Endothelial cell of umbilical vein (primary cell): ENCODE measurements around the gene PIGH.

Source experiments
- CTCF ChIP-seq, 2 donors: IDR thresholded peaks; 1 replicate in 1 of 2; 2 replicates in 1 of 2; pipeline ENCODE4 v1.5.1; 2011; ENCODE audit warnings: low read length in 2 of 2, mild to moderate bottlenecking in 2 of 2, moderate library complexity in 2 of 2, control low read depth in 1 of 2, inconsistent platforms in 1 of 2, low read depth in 1 of 2; ENCODE audit not compliant: insufficient read depth in 1 of 2; ENCODE audit errors: extremely low read depth in 1 of 2
- MAX ChIP-seq: IDR thresholded peaks from 2 replicates; pipeline ENCODE4 v1.6.1; 2011; ENCODE audit not compliant: insufficient read depth, insufficient read length
- POLR2A ChIP-seq: IDR thresholded peaks from 2 replicates; pipeline ENCODE4 v1.6.1; 2012; ENCODE audit warnings: low read depth, mild to moderate bottlenecking, control low read depth, low read length
- POLR2AphosphoS5 ChIP-seq: IDR thresholded peaks from 2 replicates; pipeline ENCODE4 v1.6.1; 2012; ENCODE audit warnings: low read depth, mild to moderate bottlenecking, control low read depth, low read length, moderate library complexity; ENCODE audit not compliant: insufficient read depth

- TF ChIP-seq CTCF (IDR thresholded peaks at IDR 0.05; ENCODE audit: extremely low read depth in 1 of 2, insufficient read depth in 1 of 2, low read depth in 1 of 2, low read length in 2 of 2) (no peak), POLR2AphosphoS5 (no peak), POLR2A (no peak), MAX (no peak)
These were observed 38.6 kb upstream of the PIGH start for GRCh38 chr14:67638642-67639041.
